SK-N-SH (cell line): Measurements from ENCODE around the gene ARHGEF11.

Source experiments
- MAX ChIP-seq: IDR thresholded peaks from 2 replicates; pipeline ENCODE4 v1.4.0; 2012; ENCODE audit warnings: low read depth
- POLR2AphosphoS5 ChIP-seq: IDR thresholded peaks from 2 replicates; pipeline ENCODE4 v1.6.1; 2012; ENCODE audit warnings: low read depth, low read length
- YY1 ChIP-seq: IDR thresholded peaks from 2 replicates; pipeline ENCODE4 v1.4.0; 2012; ENCODE audit warnings: low read depth, mild to moderate bottlenecking
- TF ChIP-seq, protein P1 (sequence below): fragments of 200-600 bp; sonication (generic); IDR thresholded peaks from 2 replicates; pipeline ENCODE4 v1.6.1; 2017; ENCODE audit warnings: antibody characterized with exemption, mild to moderate bottlenecking, moderate library complexity

DNA sequence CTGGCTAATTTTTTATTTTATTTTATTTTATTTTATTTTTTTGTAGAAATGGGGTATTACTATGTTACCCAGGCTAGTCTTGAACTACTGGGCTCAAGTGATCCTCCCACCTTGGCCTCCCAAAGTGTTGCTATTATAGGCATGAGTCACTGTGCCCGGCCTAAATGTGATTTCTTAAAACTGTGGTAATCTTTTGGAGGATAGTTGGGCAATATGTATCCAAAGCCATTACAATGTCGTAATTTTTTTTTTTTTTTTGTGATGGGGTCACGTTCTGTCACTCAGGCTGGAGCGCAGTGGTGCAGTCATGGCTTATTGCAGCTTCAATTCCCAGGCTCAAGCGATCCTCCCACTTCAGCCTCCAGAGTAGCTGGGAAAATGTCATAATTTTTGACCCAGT is 39.9 kb upstream of the ARHGEF11 start:
- TF ChIP-seq POLR2AphosphoS5 (no peak), MAX (no peak), YY1 (no peak)
- TF ChIP-seq, protein P1, sequence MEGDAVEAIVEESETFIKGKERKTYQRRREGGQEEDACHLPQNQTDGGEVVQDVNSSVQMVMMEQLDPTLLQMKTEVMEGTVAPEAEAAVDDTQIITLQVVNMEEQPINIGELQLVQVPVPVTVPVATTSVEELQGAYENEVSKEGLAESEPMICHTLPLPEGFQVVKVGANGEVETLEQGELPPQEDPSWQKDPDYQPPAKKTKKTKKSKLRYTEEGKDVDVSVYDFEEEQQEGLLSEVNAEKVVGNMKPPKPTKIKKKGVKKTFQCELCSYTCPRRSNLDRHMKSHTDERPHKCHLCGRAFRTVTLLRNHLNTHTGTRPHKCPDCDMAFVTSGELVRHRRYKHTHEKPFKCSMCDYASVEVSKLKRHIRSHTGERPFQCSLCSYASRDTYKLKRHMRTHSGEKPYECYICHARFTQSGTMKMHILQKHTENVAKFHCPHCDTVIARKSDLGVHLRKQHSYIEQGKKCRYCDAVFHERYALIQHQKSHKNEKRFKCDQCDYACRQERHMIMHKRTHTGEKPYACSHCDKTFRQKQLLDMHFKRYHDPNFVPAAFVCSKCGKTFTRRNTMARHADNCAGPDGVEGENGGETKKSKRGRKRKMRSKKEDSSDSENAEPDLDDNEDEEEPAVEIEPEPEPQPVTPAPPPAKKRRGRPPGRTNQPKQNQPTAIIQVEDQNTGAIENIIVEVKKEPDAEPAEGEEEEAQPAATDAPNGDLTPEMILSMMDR: no peak
